Keratinocyte (primary cell): Measurements from ENCODE around the gene CHD9NB. TPM values are rescaled to one million over a fixed set of nuclear protein-coding genes. Genes with fewer than 3 reads are reported as not detected.

Source experiments
- DNase-seq: peaks from one replicate; pipeline ENCODE4 v3.0.0-alpha.2; 2011; ENCODE audit warnings: low read depth, missing footprints, low spot score
- FAIRE-seq: peaks from 2 replicates; lab custom pipeline; 2011; peaks lifted over from hg19 to GRCh38; lab: Jason Lieb, UNC
- H2AFZ ChIP-seq: 2 replicates; pipeline ENCODE4 v1.6.0; 2012; ENCODE audit warnings: low read length, control low read depth, inconsistent platforms; ENCODE audit not compliant: control insufficient read depth
- H3K27ac ChIP-seq: 2 replicates; pipeline ENCODE4 v1.5.1; 2011; ENCODE audit warnings: low read length; ENCODE audit not compliant: control insufficient read depth, insufficient read depth
- H3K27me3 ChIP-seq: 3 replicates; pipeline ENCODE4 v1.6.0; 2011; ENCODE audit warnings: low read length; ENCODE audit not compliant: control insufficient read depth, insufficient read depth; ENCODE audit errors: extremely low read depth
- H3K36me3 ChIP-seq, 2 experiments: 2 replicates in 1 of 2; 3 replicates in 1 of 2; pipeline ENCODE4 v1.5.1; 2011; ENCODE audit warnings: low read length in 2 of 2, mild to moderate bottlenecking in 1 of 2; ENCODE audit not compliant: control insufficient read depth in 2 of 2, insufficient read depth in 2 of 2; ENCODE audit errors: extremely low read depth in 1 of 2
- H3K4me1 ChIP-seq: 3 replicates; pipeline ENCODE4 v1.5.1; 2011; ENCODE audit warnings: low read length; ENCODE audit not compliant: control insufficient read depth, insufficient read depth; ENCODE audit errors: extremely low read depth
- H3K4me2 ChIP-seq: 3 replicates; pipeline ENCODE4 v1.6.0; 2011; ENCODE audit warnings: low read depth, low read length; ENCODE audit not compliant: control insufficient read depth, insufficient read depth; ENCODE audit errors: extremely low read depth
- H3K4me3 ChIP-seq, 3 experiments: fragments of 200-600 bp in 1 of 3; sonication (generic) in 1 of 3; 2 replicates in 2 of 3; 3 replicates in 1 of 3; pipeline ENCODE4 v1.5.1; 2011 to 2016; ENCODE audit warnings: low read length in 3 of 3, mild to moderate bottlenecking in 3 of 3, control low read depth in 2 of 3, inconsistent platforms in 1 of 3, low read depth in 1 of 3, mixed read lengths in 1 of 3, mixed run types in 1 of 3, moderate library complexity in 1 of 3; ENCODE audit not compliant: control insufficient read depth in 2 of 3, insufficient read depth in 2 of 3; ENCODE audit errors: extremely low read depth in 1 of 3
- H3K79me2 ChIP-seq: 2 replicates; pipeline ENCODE4 v1.6.0; 2012; ENCODE audit warnings: low read length; ENCODE audit not compliant: control insufficient read depth, insufficient read depth
- H3K9ac ChIP-seq: 3 replicates; pipeline ENCODE4 v1.6.0; 2011; ENCODE audit warnings: low read length; ENCODE audit not compliant: control insufficient read depth, insufficient read depth; ENCODE audit errors: extremely low read depth
- H3K9me1 ChIP-seq: 3 replicates; pipeline ENCODE4 v1.6.0; 2011; ENCODE audit warnings: low read length; ENCODE audit not compliant: control insufficient read depth, insufficient read depth; ENCODE audit errors: extremely low read depth
- H3K9me3 ChIP-seq: 2 replicates; pipeline ENCODE4 v1.5.1; 2012; ENCODE audit warnings: low read depth, low read length; ENCODE audit not compliant: control insufficient read depth
- H4K20me1 ChIP-seq: 3 replicates; pipeline ENCODE4 v1.6.0; 2011; ENCODE audit warnings: low read length; ENCODE audit not compliant: control insufficient read depth, insufficient read depth; ENCODE audit errors: extremely low read depth
- CTCF ChIP-seq, 3 experiments: IDR thresholded peaks in 1 of 3; conservative IDR thresholded peaks in 1 of 3; optimal IDR thresholded peaks in 1 of 3; 2 replicates in 2 of 3; 3 replicates in 1 of 3; pipeline versions ENCODE3 to v1.5.1; 2011; ENCODE audit warnings: low read length in 3 of 3, mild to moderate bottlenecking in 3 of 3, moderate library complexity in 2 of 3, control low read depth in 1 of 3, inconsistent platforms in 1 of 3; ENCODE audit not compliant: insufficient read depth in 2 of 3; ENCODE audit errors: extremely low read depth in 1 of 3
- EZH2 ChIP-seq: IDR thresholded peaks from one replicate; pipeline ENCODE4 v1.6.1; 2012; ENCODE audit warnings: inconsistent platforms, mild to moderate bottlenecking, low read length, moderate library complexity
- dilution Hi-C: fragments of 300-500 bp; cut with MboI; formaldehyde crosslinking; loops from one replicate; pipeline ENCODE4 v1.7.0; 2020; ENCODE audit warnings: low sequenced_read_pairs; ENCODE audit not compliant: extremely low pct_ligation_motif_present
- polyA plus RNA-seq, 5 experiments: library from polyadenylated mRNA; depleted of rRNA in 3 of 5; stranded (reverse) in 3 of 5; stranded (forward) in 1 of 5; unstranded in 1 of 5; fragments of >200 nt; gene quantifications; 1 replicate in 1 of 5; 2 replicates in 3 of 5; 3 replicates in 1 of 5; pipeline versions ENCODE4 v1.2.1 to v1.2.3, GENCODE V29; 2011 to 2012; ENCODE audit warnings: missing spikeins in 2 of 5, low read depth in 1 of 5, low replicate concordance in 1 of 5

Gene CHD9NB
- polyA plus RNA-seq, 1 donor (not counting 4 experiments of a cell fraction or from before 2014, with no cell fraction given) = 0.64 TPM

GRCh38 chr16:53081686-53082407, 29.1 kb upstream of the CHD9NB start:
- FAIRE-seq = no peak
- H3K27ac ChIP-seq = peak overlapping the region; percentile 66

GRCh38 chr16:53081032-53081424, 28.3 kb upstream of the CHD9NB start:
- Histone ChIP-seq H3K27ac (peak overlapping the region; percentile 82), H3K79me2 (peaks cover 12% of the 10 kb centered on the region), H3K9ac (peak overlapping the region; percentile 65), H4K20me1 (no peaks in the 10 kb centered on the region), H3K4me3 (no peak overlapping the region), H3K4me2 (peak overlapping the region; percentile 80), H3K36me3 (no peaks in the 10 kb centered on the region), H3K4me1 (peaks cover 66% of the 10 kb centered on the region), H3K9me1 (no peaks in the 10 kb centered on the region), H2AFZ (no peak overlapping the region), H3K9me3 (no peaks in the 10 kb centered on the region), H3K27me3 (no peaks in the 10 kb centered on the region)
- TF ChIP-seq CTCF (optimal IDR thresholded peaks at IDR 0.05 in 1 of 3, IDR thresholded peaks at IDR 0.05 in 1 of 3, conservative IDR thresholded peaks at IDR 0.05 in 1 of 3; ENCODE audit: extremely low read depth in 1 of 3, insufficient read depth in 2 of 3, low read length in 3 of 3) (no peak), EZH2 (no peak)
- DNase-seq (no peak), FAIRE-seq (no peak)
- dilution Hi-C loops = no loop called here

More at GRCh38 chr16:53081686-53082407, 29.1 kb upstream of the CHD9NB start:
- Histone ChIP-seq H3K4me1 (peaks cover 72% of the 10 kb centered on the region), H2AFZ (no peak overlapping the region), H3K9ac (no peak overlapping the region), H3K79me2 (peaks cover 13% of the 10 kb centered on the region), H3K9me3 (no peaks in the 10 kb centered on the region), H3K9me1 (no peaks in the 10 kb centered on the region), H3K4me3 (no peak overlapping the region), H3K36me3 (no peaks in the 10 kb centered on the region), H3K4me2 (no peak overlapping the region), H3K27me3 (no peaks in the 10 kb centered on the region), H4K20me1 (no peaks in the 10 kb centered on the region)
- no peak for DNase-seq
- dilution Hi-C loops = no loop called here
- TF ChIP-seq CTCF (optimal IDR thresholded peaks at IDR 0.05 in 1 of 3, IDR thresholded peaks at IDR 0.05 in 1 of 3, conservative IDR thresholded peaks at IDR 0.05 in 1 of 3; ENCODE audit: extremely low read depth in 1 of 3, insufficient read depth in 2 of 3, low read length in 3 of 3) (no peak), EZH2 (no peak)
